A204.1 (cell line): ENCODE results near the gene INSR.
"Not testable (repeated sequence)": the region's sequence is repeated elsewhere in the genome, so short reads cannot be mapped to it uniquely, and the experiment has no call there.

ENCODE experiments used
- FAIRE-seq: peaks from 2 replicates; lab custom pipeline; 2012; peaks lifted over from hg19 to GRCh38; lab: Jason Lieb, UNC

The INSR gene

DNA sequence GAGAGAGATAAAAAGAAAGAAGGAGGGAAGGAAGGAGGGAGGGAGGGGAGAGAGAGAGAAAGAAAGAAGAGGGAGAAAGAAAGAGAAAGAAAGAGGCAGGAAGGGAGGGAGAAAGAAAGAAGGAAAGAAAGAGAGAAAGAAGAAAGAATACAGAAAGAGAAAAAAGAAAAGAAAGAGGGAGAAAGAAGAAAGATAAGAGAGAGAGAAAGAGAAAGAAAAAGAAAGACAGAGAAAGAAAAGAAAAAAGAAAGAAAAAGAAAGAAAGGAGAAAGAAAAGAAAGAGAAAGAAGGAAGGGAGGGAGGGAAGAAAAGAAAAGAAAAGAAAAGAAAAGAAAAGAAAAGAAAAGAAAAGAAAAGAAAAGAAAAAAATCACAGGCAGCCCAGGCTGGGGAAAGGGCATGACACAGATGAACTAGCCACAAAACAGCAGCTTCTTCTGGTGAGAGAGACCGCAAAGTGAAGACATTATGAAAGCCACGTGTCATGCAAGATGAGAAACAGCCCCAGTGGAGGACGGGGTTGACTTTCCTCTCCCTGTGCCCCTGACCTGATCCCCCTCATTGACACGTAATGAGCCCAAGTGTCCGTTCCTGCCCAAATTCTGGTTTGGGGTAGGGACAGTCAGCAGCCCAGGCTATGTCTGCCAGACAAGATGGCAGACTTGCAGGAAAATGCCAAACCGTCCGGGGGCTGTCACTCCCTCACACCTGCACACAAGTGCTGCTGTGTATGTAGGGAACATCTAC, 102.1 kb downstream of the INSR start:
- FAIRE-seq: no peak

DNA sequence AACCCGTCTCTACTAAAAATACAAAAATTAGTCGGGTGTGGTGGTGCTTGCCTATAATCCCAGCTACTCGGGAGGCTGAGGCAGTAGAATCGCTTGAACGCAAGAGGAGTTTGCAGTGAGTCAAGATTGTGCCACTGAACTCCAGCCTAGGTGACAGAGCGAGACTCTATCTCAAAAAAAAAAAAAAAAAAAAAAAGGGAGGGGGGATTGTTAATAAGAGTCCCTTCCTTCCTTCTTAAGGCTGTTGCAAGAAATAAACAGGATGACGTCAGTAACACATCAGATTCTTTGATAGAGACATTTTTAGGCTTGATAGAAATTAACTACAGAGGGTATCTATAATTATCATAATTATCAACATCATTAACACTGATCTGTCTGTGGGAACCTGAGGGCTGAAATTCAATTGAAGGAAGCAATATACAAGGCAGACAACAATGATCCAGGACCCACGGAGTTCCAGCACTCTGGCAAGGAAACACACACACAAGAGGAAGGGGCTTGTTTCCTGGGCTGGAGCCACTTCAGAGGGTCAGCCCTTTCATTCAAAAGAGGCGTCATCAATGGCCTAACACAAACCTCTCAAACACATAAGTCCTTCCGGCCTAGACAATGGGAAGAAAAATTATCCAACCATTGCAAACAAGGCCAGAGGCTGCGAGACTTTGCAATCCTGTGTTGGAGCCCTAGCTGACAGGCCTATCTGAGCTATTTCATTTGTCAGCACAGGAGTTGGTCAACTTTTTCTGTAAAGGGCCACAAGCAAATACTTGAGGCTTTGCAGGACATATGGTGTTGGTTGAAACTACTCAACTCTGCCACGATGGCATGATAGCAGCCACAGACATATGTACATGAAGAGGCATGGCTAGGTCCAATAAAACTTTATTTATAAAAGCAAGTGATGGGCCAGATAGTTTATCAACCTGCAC, 105.2 kb downstream of the INSR start:
- FAIRE-seq: no peak

DNA sequence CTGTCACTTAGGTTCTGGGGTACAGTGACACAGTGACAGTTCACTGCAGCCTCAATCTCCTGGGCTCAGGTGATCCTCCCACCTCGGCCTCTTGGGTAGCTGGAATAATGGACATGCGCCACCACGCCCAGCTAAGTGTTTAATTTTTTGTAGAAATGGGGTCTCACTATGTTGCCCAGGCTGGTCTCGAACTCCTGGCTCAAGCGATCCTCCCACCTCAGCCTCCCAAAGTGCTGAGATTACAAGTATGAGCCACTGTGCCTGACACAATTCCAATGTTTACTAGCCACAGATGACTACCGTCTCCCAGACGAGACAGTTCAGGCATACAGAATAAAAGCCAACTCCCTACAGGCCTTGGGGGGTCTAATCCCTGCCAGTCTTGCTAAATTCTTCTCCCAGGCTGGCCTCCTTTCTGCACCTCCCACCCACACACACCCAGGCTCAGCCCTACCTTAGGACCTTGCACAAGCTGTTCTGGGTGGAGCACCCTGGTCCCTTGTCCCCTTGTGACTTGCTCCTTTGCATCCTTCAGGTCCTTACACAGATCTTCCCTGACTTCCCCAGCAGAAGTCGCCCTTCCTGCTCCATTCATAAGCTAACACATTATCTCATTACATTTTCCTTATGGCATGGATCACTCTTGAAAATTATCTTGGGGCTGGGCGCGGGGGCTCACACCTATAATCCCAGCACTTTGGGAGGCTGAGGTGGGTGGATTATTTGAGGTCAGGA, 106.4 kb downstream of the INSR start:
- no peak for FAIRE-seq

GRCh38 chr19:7182489-7182888, 111.7 kb downstream of the INSR start:
- no peak for FAIRE-seq

DNA sequence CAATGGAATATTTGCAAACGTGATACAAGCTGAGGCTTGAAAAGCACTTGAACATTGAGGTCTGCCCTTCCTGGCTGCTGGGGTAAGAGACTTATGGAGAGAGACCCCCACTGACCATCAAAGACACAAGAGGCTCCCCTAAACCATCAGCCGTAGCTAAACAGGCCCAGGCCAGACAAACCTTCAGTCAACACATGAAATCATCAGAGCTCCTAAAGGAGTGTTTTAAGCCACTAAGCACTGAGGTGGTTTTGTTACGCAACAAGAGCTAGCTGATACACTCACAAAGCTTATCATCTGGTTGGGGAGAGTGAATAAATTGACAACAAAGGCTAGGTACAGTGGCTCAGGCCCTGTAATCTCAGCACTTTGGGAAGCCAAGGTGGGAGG, 114.3 kb downstream of the INSR start:
- FAIRE-seq: no peak

- no peak for FAIRE-seq
These were observed 116.3 kb downstream of the INSR start for GRCh38 chr19:7177926-7178325.

GRCh38 chr19:7176792-7177191, 117.4 kb downstream of the INSR start:
- no peak for FAIRE-seq

GRCh38 chr19:7172794-7173193, 121.4 kb downstream of the INSR start:
- no peak for FAIRE-seq

DNA sequence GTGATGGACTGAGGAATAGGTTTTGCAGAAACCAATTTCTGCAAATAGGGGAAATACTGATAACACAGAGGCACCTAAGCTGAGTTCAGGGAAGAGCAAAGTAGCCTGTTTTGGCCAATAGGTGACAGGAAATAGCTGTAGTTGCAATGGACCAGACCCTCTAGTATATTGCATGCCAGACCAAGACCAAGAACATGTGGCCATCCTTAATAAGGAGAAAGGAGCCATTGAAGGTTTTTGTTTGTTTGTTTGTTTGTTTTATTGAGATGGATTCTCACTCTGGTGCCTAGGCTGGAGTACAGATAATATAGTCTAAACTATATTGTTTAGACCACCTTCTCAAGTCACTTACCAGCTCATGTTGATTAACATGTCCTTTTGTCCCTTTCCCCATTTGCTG, 123.2 kb downstream of the INSR start:
- FAIRE-seq: no peak

DNA sequence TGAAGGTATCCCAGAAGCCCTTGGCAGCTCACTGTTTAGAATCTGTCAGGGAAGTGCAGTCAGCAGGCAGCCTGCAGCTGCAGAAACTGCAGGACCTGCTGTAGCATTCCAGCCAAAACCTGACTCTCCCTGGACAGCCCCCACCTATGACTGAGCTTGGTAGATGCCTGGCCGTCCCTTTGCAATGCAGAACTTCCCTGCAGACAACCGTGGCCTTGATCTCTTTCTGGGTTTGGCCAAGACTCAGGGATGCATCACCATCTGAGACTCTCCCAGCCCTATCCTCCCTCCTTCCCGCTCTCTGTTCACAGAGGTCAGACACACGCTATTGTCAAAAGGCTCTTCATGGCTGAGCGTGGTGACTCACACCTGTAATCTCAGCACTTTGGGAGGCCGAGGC, 125.3 kb downstream of the INSR start:
- FAIRE-seq: no peak

DNA sequence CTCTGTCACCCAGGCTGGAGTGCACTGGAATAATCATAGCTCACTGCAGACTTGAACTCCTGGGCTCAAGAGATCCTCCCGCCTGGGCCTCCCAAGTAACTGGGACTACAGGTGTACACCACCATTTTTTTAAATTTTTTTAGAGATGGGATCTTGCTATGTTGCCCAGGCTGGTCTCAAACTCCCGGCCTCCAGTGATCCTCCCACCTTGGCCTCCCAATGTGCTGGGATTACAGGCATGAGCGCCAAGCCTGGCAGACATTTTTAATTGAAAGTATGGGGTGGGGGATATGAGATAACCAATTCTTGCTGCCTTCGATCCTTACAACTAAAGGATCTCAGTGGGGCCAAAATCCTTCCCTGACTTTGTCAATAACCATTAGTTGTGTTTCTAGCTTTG, 132.9 kb downstream of the INSR start:
- FAIRE-seq: no peak

DNA sequence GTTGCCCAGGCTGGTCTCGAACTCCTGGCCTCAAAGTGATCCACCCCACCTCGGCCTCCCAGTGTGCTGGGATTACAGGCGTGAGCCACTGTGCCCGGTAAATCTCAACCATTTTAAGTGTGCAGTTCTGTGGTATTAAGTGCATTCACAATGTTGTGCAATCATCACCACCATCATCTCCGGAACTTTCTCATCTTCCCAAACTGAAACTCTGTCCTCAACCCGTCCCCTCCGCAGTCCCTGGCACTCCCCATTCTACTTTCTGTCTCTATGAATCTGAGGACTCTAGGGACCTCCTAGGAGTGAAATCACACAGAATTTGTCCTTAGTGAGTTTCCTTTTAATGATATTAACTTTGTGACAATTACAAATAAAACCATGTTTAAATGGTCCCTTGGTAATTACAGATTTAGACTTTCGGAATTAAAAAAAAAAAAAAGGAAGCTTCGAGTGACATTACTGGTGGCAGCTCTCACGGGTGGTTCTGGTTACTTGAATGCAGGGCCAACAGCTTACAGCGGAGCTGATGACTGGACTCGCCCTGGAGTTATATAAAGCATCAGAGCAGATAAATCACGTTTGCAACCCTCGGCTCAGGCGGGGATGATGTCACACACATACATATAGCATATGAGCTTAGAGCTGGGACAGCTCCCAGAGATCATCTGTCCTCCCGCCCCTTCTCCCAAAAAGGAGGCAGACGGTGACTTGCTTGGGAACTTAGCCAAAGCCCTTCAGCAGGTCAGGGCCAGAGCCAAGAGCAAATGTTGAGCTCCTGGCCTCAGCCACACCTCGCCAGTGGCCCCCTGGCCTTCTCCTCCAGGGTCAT, 134.9 kb downstream of the INSR start:
- no peak for FAIRE-seq

DNA sequence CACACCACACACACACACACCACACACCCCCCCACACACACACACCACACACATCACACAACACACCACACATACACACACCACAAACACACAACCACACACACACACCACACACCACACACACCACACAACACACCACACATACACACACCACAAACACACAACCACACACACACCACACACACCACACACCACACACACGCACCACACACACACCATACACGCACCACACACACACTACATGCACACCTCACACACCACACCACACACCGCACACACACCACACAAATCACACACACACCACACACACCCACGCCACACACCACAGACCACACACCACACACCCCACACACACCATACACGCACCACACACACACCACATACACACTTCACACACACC, 141.2 kb downstream of the INSR start:
- FAIRE-seq: no peak

DNA sequence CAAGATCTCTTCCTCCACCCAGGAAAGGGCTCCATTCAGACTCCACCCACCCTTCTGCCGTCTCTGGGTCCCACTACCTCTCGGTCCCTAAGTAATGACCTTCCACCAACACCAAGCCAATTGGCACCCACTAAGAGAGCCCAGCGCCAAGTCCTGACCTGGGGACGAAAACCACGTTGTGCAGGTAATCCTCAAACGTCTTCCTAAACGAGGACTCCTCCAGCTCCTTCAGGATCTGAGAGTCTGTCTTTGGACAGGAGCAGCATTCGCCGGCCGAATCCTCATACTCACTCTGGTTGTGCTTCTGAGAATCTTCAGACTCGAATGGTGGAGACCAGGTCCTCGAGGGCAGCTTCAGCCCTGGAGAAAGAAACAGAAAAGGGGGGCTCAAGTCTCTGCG, 141.6 kb downstream of the INSR start:
- no peak for FAIRE-seq

GRCh38 chr19:7149956-7150705, 144.1 kb downstream of the INSR start:
- no peak for FAIRE-seq

- FAIRE-seq: not testable (repeated sequence)
These were observed 147.0 kb downstream of the INSR start for GRCh38 chr19:7147119-7147675.

DNA sequence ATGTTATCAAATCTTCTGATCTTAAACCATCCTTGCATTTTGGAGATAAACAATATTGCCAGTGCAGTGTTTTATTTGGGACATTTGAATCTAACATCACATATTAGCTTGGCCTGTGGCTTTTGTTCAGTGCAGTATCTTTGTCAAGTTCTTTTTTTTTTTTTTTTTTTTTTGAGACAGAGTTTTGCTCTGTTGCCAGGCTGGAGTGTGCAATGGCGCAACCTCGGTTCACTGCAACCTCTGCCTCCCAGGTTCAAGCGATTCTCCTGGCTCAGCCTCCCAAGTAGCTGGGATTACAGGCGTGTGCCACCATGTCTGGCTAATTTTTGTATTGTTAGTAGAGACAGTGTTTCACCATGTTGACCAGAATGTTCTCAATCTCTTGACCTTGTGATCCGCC, 148.1 kb downstream of the INSR start:
- FAIRE-seq: not testable (repeated sequence)

DNA sequence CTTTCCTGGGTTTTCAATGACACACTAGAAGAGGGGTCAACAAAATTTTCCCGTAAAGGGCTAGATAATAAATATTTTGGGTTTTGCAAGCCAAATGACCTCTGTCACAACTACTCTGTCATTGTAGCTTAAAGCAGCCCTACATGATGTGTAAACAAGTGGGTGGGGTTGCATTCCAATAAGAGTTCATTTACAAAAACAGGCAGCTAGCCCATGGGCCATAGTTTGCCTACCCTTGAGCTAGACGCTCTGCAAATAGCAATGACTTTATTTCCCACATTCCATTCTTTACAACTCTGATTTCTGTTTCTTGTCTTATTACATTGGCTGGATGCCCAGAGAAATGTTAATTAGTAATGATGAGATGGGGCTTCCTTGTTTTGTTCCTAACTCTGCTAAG, 148.7 kb downstream of the INSR start:
- FAIRE-seq: no peak

- no peak for FAIRE-seq
These were observed 151.4 kb downstream of the INSR start for GRCh38 chr19:7142771-7143170.

- no peak for FAIRE-seq
These were observed 154.1 kb downstream of the INSR start for GRCh38 chr19:7140137-7140536.

DNA sequence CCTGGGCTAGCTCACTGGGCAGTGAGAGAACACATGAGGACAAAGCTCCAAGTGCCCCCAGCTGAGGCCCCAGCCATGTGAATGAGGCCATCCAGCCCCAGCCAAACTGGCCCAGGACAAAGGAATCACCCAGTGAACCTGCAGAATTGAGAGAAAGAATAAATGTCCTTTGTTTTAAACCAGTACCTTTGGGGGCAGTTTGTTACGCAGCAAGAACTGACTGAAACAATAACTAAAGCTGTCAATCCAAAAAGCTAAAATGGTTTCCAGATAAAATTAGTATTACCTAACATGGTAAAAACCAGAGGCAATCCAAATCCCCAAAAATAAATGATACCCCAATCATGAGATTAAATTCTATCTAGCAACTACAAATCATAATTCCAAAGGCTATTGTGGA, 155.1 kb downstream of the INSR start:
- no peak for FAIRE-seq
